GM21528 (cell line): Measurements from ENCODE around the gene ZYG11A.
"Not testable (repeated sequence)": the region's sequence is repeated elsewhere in the genome, so short reads cannot be mapped to it uniquely, and the experiment has no call there.

Source experiments
- ATAC-seq: cut with Tn5 transposase; IDR thresholded peaks from one replicate; pipeline ENCODE4 v1.9.1; 2021; ENCODE audit warnings: mild to moderate bottlenecking, moderate library complexity; ENCODE audit not compliant: unreplicated experiment, low FRiP score

Gene ZYG11A

DNA sequence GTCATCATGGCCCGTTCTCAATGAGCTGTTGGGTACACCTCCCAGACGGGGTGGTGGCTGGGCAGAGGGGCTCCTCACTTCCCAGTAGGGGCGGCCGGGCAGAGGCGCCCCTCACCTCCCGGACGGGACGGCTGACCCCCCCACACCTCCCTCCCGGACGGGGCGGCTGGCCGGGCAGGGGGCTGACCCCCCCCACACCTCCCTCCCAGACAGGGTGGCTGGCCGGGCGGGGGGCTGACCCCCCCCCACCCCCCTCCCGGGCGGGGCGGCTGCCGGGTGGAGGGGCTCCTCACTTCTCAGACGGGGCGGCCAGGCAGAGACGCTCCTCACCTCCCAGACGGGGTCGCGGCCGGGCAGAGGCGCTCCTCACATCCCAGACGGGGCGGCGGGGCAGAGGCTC, 27.2 kb downstream of the ZYG11A start:
- not testable (repeated sequence) for ATAC-seq

DNA sequence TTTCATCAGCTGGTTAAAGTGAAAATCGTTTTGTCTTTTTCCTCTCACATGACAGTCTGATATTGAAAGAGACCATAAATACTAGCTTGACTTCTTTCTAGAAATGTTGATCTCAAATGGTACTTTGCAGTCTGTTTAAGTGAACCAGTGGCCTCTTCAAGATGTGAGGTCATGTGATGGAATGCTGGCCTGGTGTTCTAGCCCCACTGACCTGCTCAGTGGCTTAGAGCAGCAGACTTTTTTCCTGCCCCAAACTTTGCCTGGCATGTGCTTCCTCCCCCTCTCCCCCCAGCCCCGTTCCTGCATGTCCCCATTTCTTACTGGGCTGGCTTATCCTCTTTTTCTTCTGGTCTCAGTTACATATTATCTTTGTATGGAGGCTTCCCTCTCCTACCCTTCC, 34.3 kb downstream of the ZYG11A start:
- ATAC-seq = no peak

DNA sequence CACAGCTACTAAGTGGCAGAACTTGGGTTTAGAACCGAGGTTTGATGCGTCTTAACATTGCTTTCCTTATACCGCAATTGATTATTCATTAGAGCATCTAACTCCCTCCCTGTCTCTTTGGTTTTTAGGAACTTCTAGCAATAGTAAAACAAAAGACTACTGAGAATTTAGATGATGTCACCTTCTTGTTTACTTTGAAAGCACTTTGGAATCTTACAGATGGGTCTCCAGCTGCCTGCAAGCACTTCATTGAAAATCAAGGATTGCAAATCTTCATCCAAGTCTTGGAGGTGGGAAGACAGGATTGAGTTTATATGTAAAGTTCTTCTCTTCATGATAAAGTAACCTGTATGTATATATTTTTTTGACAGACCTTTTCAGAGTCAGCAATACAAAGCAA, 35.0 kb downstream of the ZYG11A start:
- no peak for ATAC-seq

DNA sequence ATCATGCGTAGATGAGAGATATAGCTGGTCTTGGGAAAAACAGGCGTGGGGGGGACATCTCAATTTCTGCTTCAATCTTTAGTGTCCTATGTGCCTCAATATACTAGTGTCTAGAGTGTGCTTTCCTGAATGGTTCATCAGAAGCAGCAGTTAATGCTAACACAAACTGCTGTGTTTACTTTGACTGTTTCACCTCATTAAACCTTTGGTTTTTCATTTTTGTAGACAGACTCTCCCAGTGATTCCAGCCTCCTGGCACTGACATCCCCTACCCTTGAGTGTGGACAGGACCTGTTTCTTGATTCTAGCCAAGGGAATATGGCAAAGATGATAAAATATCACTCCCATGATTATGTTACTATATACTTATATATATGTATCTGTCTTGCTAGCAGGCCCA, 37.6 kb downstream of the ZYG11A start:
- no peak for ATAC-seq

DNA sequence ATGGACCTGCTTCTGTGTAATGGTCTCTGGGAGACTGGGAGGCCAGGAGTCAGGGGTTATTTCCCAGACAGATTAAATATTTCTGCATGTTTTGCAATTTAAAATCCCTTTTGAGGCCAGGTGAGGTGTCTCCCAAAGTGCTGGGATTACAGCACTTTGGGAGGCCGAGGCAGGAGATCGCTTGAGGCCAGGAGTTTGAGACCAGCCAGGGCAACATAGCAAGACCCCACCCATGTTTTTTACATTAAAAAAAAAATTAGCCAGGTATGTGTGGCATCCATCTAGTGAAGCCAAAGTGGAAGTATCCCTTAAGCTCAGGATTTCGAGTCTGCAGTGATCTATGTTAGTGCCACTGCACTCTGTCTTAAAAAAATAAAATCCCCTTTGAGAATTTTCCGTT, 44.9 kb downstream of the ZYG11A start:
- no peak for ATAC-seq

DNA sequence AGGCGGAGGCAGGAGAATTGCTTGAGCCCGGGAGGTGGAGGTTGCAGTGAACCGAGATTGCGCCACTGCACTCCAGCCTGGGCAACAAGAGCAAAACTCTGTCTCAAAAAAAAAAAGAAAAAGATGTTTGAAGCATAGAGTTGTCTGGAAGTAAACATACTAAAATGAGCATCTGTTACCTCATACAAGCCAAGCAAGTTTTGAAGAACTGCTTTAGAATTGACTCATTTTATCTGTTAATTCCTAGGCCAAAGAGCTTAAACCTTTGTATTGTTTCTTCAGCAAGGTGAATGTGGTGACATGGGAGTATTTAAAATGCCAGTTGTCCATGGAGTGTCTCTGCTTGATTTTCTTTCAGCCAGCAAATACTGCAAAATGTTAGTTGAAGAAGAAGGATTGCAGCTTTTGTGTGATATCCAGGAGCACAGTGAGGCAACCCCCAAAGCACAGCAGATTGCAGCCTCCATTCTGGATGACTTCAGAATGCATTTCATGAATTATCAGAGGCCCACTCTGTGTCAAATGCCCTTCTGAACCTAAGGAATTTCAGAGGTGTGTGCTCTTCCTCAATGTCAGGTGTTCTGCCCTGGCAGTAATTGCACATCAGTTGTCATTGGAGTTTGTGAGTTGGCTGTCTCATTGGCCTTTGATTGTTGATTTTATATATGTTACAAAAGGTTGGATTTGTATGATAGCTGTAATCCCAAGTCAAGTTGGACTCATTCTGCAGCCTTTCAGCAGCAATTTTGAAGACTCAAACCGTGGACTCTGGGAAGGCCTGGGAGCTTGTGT, 50.1 kb downstream of the ZYG11A start:
- no peak for ATAC-seq

DNA sequence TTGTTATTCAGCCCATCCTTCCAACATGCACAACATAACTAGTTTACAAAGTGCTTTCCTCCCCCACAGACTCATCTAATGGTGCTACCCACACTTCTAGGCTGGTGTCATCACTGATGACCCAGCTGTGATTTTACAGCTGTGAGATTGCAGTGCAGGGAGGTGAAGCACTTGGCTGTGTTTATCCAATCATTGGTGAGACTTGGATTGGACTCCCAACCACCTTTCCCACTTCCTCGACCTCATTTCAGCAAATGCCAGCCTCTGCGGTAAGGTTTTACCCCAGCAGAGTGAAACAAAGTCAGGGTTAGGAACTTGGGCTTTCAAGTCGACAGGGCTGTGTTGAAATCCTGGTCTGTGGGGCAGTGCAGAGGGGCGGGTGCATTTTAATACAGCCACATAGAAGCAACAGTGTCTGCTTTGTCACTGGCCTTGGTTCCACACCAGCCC, 56.9 kb downstream of the ZYG11A start:
- ATAC-seq = no peak

DNA sequence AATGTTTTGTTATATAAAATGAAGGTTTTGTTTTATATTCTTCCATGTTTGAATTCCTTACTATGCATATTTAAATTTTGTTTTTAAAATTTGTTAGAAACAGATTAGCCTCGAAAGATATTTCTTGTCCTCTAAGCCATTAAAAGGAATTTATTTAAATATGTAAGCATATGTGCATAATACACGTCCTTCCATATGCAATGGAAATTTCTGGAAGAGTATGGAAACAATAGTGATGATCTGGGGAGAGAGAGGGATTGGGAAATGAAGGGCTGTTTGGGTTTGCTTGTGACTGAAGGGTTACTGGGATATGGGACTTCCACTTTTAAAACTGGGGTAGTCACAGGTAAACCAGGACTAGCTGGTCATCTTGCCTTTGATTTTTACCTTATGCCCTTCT, 57.8 kb downstream of the ZYG11A start:
- ATAC-seq = no peak

DNA sequence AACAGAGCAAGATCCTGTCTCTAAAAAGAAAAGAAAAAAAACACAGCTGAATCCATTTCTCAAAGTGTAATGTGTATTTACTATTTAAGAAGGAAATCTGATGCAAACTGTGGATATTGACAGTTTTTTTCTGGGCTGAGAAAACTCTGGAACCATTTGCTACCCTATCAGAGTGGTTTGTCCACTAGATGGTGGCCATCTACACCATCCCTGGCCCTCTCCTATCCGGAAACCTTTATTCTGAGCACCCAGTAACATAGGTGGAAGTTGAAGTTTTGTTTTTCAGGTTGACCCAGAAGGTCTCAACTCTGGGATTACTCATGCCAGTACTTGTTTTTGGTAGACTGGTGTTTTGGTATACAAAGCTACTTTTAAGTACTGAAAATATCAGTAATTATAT, 58.8 kb downstream of the ZYG11A start:
- no peak for ATAC-seq

DNA sequence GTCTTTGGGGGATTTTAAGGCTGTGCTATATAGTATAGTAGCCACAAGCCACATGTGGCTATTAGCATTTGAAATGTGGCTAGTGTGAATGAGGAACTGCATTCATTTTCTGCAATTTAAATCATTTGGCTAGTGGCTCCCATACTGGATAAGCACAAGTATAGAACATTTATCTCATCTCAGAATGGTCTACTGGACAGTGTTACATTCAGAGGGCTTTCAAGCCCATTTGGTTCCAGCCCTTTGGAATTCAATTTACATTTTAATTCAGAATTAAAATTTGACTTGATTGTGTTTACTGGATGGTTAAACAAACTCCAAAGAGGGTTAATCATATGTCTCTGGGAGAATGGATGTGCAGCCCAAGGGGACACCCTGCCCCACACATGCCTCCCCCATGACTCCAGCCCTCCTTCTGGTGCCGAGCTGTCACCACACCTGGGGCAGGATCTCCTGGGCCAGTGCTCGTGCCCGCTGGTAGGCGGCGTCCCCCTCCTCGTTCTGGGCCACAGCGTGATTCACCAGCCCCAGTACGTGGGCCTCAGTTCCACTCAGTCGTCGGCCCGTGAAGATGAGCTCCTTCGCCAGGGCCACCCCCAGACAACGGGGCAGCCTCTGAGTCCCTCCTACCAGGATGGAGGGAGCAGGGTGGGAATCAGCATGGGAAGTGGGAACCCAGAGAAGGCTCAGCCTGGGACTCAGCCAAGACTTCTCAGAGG, 61.8 kb downstream of the ZYG11A start:
- ATAC-seq = no peak

DNA sequence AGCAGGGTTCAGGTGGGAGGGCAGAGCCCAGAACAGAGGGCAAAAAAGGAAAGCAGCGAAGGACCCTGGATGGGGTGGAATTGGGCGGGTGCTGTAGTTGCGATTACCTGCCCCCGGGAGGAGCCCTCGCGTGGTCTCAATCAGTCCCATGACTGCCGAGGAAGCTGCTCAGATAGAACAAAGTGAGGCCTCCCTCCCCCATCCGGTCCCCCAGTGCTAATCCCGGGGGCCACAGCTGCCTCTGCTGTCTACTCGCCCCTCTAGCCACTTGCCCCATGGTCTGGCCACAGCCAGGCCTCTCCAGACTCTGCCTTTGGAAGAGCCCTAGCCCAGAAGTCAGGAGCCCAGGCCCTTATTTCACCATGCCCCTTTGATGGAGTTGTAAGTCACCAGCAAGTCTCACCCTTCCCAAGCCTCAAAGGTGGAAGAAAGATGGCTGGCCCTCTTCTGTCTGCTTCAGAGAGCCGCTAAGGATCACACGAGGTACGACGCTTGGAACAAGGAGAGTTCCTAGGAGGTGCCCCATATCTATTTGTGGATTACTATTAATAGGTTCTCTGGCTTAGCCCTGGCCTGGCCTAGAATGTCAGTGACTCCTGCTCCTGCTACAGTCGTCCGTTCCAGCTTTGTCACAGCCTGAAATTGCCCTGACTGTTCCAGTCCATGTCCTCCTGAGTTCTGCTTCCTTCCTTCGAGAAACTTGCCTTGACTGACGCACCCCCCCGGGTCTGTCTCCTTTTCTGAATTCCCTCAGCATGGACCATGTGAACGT, 62.6 kb downstream of the ZYG11A start:
- no peak for ATAC-seq

DNA sequence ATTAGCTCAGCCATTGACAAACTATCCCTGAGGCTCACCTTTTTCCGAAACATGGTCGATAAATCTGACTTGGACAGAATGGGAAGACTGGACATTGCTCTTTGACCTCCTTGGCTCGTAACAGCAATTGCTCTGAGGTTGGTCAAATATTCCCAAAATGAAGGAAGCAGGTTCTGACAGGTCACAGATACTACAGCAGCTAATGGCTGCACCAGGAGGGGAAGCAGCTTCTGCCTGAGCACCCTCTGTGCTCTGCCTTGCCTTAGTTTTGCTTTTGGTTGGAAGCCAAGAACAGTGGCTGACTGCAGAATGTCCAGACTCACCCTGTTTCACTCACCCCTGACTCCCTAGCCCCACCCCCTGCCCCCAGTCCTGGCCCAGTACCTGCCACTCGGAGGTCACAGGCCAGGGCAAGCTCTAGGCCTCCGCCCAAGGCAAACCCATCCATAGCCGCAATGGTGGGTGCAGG, 63.6 kb downstream of the ZYG11A start:
- no peak for ATAC-seq

DNA sequence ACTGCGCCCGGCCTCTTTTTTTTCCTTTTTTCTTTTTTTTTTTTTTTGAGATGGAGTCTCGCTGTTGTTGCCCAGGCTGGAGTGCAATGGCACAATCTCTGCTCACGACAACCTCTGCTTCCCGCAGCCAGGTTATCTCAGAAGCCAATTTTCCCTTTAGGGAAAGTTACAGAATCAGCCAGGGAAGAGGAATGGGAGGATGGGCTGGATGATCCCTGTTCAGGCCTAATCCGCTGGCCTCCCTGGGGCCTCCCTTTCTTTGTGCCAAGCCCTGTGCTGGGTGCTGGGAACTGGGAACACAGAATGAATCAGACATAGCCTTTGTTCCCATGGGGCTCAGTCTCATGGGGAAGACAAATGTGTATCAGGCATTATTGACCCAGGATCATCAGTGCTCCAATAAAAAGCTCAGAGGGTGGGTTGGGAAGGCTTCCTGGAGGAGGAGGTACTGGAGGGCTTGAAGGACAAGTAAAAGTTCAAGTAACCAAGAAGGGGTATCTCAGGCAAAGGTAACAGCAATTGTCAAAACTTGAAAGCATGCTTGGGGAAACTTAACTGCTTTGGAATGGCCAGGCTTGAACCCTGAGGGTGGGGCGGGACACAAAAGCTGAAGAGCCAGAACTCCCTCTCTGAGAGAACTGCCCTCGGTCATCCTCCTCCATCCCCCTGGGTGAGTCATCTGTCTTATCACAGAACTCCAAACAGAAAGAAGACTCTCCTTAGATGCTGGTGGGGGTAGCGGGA, 64.7 kb downstream of the ZYG11A start:
- ATAC-seq = no peak

DNA sequence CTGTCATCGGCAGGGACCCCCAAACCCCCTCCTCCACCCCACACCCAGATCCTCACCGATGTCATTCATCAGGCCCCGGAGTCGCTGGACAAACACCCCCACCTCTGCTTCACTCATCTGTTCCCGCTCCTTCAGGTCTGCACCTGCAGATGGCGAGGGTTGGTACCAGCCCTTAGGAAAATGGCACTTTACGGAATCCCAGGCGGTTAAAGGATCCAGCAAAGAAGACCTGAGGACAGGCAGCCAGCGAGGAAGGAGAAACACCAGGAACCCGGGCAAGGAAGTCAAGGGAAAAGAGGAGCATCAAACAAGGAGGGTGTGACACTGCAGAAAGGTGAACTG, 65.2 kb downstream of the ZYG11A start:
- ATAC-seq = no peak

DNA sequence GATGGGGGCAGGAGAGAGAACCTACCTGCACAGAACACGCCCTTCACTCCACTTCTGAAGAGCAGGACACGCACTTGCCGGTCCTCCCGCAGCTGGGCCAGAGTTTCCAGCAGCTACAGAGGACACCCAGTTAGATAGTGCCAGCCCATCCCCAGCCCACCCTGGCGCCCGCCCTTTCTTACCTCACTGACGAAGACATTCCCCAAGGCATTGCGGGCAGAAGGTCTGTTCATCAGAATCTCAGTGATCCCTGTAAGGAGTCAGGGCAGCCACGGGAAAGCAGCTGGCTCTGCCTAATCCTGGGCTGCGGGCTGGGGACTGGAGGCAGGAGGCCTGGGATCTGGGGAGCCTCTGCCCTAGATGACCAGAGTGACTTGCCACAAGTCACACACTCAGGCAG, 69.0 kb downstream of the ZYG11A start:
- no peak for ATAC-seq

DNA sequence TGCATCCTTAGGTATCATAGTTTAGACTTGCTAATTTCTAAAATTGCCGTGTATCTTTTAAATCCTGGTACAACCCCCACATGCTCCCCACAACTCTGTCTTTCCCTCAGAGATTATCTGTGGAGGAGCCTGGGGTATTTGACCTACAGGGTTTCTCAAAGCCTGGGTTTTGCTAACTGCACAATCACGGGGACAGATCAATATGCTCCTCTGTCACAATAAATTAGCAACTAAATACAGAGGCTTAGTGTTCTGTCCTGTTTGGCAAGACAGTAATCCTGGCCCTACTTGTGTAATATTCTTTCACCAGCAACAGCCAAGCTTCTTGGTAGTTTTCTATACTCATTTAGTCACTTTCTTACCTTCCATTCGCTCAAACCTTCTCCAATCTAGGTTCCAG, 70.5 kb downstream of the ZYG11A start:
- no peak for ATAC-seq

DNA sequence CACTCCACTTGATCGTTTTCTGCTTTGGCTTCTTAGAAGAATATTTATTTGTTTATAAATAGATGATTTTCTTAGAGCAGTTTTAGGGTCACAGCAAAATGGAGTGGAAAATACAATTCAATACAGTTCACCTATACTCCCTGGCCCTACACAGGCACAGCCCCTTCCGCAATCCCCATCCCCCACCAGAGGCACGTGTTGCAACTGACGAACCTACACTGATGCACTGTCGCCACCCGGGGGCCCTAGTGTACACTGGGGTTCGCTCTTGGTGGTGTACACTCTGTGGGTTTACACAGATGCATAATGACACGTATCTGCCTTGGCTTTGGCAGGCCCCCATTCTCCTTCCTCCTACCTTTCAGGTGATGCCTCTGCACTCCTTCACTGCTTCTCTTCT, 71.0 kb downstream of the ZYG11A start:
- ATAC-seq = no peak

DNA sequence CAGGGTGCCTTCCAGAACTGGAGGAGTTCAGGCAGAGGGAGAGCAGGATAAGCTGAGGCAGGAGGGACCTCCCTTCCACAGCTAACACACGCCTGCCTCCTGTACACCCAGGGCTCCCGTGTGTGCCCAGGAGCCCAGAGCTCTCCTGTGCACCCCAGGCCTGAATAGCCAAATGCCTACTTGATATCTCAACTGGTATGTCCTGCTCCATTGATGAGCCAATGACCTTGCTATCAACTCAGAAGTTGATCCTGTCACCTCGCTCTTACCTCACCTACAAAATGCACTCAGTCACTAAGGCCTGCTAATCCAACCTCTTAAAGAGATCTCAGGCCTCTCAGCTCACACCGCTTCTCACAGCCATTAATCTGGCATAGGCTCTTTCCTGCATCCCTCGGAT, 71.9 kb downstream of the ZYG11A start:
- no peak for ATAC-seq

DNA sequence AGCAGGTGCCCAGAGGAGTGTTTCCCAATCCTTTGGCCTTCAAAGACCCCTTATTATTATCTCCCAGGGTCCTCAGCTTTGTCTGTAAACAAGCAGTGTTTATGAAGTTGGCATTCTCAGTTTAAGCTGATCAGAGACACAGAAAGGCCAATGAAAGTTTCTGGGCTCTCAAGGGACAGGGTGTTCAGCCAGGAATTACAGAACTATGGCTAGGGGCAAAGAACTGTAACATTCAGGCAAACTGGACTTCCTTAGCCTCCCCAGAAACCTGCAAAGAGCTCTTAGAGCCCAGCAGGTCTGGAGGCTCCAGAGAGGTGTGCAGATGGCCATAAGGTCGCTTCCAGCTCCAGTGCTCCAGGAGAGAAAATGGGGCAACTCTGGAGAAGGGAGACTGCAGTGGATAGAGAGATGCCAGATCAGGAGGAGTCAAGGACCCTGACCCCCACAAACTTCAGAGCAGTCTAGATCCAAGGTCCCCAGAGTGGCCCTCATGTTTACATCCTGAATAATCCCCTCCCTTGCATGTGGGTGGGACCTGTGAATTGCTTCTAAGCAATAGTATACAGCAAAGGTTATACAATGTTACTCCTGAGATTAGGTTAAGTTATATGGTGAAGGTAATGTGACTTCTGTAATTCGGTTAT, 72.8 kb downstream of the ZYG11A start:
- ATAC-seq = no peak

DNA sequence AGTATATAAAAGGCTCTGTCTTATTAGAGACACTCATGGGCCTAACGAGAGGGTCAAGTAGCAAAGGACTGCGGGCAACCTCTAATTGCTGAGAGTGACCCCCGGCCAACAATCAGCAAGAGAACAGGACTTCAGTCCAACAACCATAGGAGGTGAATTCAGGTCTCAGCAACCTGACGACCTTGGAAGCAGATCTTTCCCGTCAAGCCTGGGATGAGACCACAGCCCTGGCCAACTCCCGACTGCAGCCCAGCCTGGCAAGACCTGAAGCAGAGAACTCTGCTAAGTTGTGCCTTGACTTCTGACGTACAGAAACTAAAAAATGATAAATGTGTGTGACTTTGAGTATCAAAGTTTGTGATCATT, 73.3 kb downstream of the ZYG11A start:
- no peak for ATAC-seq
